HG03469 (cell line): ENCODE measurements around the gene ACO2.

Source experiments
- ATAC-seq: cut with Tn5 transposase; IDR thresholded peaks from one replicate; pipeline ENCODE4 v1.9.1; 2021; ENCODE audit warnings: mild to moderate bottlenecking, moderate library complexity, moderate number of reproducible peaks; ENCODE audit not compliant: unreplicated experiment

Gene ACO2

DNA sequence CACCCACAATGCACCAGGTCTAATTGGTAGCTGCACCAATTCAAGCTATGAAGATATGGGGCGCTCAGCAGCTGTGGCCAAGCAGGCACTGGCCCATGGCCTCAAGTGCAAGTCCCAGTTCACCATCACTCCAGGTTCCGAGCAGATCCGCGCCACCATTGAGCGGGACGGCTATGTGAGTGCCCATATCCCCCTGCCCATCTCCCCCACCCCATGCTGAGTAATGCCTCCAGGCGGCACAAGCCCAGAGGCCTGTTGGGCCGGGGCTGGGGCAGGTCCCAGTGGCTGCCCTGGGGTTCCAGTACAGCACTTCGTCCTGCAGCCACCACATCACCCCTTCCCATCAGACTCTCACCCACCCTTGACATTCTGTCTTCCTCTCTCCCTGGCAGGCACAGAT, 53.9 kb downstream of the ACO2 start:
- no peak for ATAC-seq

DNA sequence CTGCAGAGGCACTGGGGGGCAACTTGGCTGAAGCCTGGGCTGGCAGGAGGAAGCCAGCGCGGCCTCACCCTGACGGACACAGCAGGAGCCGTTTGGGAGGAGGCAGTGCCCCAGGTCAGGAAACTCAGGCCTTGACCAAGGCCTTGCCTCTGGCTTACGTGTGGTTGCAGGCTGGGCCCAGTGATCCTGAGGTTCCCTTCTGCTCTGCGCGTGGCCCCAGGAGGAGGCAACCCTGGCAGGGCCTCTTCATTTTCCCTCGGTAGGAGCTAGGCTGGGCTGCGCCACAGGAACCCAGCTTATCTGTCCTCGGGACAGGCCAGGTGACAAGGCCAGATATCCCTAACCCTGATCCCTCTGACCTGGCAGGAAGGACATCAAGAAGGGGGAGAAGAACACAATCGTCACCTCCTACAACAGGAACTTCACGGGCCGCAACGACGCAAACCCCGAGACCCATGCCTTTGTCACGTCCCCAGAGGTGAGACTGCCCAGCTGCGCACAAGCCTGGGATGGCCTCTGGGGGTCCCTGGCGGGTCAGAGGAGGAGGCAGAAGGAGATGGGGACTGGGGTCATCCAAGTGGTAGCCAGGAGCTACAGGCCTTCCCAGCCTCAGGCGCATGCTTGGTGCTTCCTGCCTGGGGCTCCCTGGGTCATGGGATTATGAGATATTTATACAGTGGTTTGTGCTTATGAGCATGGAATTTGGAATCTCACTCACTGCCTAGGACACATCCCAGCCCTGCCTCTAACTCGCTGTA, 54.7 kb downstream of the ACO2 start:
- ATAC-seq = no peak

- no peak for ATAC-seq
Measured at GRCh38 chr22:41524251-41524661, 55.3 kb downstream of the ACO2 start.

GRCh38 chr22:41524809-41525449, 56.0 kb downstream of the ACO2 start:
- no peak for ATAC-seq

DNA sequence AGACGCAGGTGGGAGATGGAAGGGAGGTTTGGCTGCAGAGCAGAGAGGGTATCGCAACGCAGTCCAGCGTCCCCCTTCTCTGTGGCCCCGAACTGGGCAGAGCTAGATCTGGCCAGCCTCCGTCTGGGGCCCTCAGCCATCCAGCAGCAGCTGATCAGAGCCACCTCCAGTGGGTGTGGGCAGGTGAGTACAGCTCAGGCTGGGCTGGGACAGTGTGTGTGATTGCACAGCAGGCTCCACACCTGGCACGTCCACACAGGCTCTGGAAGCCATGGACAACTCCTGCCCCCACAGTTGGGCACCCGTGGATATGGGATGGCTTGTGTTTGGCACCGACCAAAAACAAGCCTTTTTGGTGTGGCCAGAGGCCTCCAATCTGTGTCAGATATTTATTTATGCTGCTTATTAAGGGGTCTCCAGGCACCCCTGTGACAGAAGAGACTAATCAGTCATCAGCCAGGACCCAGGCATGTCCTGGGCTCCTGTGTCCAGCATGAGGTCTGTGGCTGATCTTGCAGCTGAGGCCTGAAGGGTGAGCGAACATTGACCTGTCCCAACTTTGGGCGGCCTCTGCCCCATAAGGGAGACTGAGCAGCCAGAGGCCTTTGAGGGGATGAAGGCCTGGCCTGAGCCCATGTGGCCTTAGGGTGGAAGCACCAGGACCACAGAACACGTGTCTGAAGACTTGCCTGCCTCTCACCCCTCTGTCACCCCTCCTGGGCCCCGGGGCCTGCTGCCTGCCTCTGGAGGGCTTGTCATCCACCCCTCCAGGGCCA, 56.7 kb downstream of the ACO2 start:
- no peak for ATAC-seq

- no peak for ATAC-seq
Measured at GRCh38 chr22:41526226-41526829, 57.4 kb downstream of the ACO2 start.

DNA sequence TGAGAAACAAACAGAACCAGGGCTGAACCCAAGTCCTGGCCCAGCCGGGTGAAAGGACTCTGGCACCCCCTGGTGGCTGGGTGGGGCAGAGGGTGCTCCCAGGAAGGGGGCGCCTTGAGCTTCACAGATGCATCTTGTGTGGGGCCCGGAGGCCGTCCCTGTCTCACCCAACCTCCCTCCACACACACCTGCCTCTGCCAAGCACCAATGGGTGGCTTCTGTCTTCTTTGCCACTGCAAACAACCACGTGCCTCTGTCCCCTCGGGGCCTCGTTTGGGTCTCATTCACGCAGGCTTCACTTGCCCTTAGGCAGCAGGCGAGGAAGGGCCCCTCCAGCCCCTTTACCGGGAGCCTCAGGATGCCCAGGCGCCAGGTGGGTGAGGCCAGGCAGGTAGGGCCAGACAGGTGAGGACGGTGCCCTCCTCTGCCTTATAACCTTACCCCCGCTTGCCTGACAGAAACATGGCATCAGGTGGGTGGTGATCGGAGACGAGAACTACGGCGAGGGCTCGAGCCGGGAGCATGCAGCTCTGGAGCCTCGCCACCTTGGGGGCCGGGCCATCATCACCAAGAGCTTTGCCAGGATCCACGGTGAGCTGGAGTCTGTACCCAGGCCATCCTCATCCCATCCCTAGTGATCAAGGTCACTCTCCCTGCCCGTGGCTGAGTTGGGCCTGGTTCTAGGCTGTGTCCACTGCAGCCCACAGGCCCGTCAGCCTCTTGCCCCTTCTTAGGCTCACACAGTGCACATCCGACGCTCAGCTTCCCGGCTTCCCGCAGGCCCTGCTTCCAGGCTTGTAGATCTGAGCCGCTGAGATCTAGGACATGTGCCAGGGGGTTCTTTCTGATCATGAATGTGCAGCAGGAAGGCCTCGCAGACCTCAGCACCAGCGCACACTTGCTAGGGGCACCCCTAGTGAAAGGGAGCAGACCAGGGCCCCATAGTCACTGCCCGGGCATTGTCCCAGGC, 58.2 kb downstream of the ACO2 start:
- ATAC-seq = no peak

DNA sequence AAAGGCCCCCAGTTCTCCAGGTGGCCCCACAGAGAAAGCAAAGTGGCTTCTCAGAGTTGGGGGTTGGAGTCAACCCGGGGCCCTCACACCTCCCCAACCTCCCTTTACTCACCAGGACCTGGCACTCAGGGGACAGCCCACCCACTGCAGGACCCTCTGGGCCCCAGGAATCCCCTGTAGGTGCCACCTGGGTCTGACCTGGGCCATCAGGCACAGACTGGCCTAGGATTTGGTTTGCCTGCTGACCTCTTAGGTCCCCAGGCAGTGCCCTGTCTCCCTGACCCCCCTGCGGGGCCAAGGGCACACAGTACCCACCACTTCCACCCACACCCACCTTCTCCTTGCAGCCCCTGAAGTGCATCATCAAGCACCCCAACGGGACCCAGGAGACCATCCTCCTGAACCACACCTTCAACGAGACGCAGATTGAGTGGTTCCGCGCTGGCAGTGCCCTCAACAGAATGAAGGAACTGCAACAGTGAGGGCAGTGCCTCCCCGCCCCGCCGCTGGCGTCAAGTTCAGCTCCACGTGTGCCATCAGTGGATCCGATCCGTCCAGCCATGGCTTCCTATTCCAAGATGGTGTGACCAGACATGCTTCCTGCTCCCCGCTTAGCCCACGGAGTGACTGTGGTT, 59.3 kb downstream of the ACO2 start:
- ATAC-seq = no peak

DNA sequence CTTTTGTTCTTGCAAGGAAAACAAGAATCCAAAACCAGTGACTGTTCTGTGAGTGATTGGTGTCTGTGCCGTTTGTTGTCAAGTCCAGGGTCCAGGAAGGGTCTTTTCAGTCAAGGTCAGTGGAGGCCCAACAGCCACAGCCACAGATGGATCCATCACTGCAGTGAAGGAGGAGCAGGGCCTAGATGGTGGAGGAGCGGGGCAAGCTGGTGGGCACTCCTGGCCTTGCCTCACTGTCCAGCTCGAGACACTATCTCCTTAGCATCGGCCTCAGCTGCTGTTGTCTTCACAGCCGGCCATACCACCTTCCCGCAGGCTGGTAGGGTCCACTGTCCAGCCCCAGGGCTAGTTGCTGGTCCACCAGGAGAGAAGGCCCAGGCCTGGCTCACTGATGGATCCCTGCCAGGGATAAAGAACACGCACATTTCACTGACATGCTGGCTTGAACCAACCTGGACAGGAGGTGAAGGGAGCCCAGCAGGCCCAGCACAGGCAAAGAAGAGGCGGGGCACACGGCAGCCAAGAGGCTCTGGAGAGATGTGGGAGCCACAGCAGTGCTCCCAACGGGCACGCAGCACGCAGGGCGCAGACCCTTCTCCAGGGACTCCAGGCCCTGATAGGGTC, 60.1 kb downstream of the ACO2 start:
- no peak for ATAC-seq

DNA sequence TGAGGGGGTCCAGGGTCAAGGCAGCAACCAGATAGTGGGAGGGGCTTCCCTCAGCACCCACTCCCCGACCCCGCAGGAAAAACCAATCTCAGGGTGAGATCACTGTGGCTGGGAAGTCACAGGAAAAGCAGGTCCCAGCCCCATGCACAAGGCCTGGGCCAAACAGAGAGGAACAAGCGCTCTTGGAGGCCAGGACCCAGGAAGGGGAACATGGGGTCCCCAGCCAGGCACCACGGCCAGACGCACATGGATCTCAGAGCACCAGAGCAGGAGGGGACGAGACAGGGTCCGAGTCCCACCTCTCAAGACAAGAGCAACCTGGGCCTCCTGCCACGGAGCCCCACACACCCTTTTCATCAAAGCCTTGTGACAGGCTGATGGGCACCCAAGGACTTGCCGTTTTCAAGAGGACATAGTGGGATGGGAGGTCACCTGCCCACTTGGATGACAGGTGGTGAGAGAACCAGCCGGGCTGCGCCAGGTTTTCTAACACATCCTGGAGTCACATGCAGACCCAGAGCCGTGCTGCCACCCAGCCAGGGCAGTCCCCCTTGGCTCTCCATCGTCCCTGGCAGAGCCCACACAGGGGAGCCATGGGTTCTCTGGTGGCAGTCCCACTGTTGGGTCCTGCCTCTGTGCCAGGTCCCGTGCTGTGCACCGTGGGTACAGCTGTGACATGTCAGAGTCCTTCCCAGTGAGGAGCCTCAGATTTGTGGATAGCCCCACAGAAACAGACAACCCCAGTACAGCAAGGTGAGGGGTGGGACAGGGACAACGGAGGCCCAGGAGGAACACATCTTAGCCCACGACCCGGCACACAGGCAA, 62.2 kb downstream of the ACO2 start:
- no peak for ATAC-seq

- no peak for ATAC-seq
Measured at GRCh38 chr22:41531715-41532477, 63.0 kb downstream of the ACO2 start.

DNA sequence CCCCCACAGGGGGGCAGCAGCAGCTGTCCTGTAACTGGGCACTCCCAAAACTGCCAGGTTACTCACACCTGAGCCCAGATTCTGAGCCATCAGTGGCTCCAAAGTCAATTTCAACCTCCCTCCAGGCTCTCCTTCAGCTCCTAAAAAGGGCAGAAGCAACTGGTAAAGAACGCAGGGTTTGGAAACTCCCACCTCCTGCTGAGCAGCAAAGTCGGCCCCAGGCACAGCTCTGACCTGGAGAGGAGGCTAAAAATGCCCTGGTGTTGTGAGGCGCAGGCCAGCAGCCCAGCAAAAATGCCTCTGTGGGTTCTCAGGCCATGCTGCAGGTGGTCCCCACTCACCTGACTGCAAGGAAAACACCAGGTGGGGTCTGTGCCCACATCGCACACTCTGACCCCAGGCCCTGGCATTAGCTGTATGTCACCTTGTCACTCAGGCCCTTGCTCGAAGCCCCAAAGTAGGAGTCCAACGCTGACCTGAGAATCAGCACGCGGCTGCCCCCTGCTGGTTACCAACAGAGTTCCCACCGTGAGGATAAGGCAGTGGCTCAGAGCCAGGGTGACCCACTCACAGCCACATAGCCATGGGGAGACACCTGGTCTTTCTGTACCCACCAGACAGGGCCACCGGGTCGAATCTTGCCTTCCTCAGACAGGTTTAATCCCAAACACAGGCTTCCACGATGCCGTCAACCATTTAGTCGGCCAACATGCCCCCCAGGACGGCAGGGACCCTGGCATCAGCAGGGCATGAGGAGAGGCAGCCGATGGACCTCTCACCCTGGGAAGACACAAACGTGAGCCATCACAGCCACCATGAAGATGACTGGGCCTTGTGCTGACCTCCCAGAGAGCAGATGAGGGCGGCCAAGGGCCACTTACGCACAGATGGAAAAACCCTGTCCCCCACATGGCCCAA, 64.2 kb downstream of the ACO2 start:
- no peak for ATAC-seq

GRCh38 chr22:41534219-41534618, 65.3 kb downstream of the ACO2 start:
- no peak for ATAC-seq

DNA sequence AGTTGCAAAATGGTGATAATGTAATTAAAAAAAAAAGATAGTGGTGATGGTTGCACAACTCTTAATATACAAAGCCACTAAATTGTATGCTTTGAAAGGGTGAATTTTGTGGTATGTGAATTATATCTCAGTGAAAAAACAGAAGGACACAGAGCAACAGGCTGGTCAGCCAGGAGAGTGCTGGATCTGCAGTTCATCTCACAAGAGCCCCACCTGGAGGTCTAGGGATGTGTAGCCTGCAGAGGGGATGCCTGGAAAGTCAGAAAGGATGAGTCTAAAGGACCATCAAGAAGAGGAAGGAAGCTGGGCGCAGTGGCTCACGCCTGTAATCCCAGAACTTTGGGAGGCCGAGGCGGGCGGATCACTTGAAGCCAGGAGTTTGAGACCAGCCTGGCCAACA, 66.3 kb downstream of the ACO2 start:
- no peak for ATAC-seq

- ATAC-seq = no peak
Measured at GRCh38 chr22:41537203-41537602, 68.3 kb downstream of the ACO2 start.

- ATAC-seq = no peak
Measured at GRCh38 chr22:41538583-41538982, 69.7 kb downstream of the ACO2 start.
